ENCODE measurements around the gene CDT1.
"Not testable (repeated sequence)": the region's sequence is repeated elsewhere in the genome, so short reads cannot be mapped to it uniquely, and the experiment has no call there.

Gene CDT1

DNA sequence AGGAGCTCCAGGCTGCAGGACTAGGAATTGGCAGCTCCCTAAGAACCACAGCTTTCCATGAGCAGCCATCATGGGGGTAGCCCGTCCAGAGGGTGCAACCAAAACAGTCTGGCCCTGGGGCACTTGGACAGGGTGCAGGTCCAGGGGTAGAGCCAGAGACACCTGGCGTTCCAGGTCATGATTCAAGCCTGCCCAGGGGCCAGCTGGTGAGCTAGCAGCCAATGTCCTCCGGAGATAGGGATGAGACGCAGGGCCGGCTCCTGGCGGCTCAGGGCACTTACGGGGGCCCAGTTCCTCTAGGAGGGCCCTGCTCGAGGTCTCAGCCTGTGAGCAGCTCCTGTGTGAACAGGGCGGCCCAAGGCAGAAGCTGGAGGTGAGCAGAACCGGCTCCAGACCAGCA lies 40.6 kb upstream of the CDT1 start:
- H3K36me3 ChIP-seq (ENCODE audit: insufficient read depth, low read length), result no peaks in the 10 kb centered on the region
- H3K4me1 ChIP-seq (ENCODE audit: insufficient read depth, low read length), result peaks cover 28% of the 10 kb centered on the region
- H3K9me3 ChIP-seq (ENCODE audit: control insufficient read depth, insufficient read depth, low read length), result no peaks in the 10 kb centered on the region
- no peak overlapping the region for H3K9ac ChIP-seq (ENCODE audit: low read depth, low read length)

DNA sequence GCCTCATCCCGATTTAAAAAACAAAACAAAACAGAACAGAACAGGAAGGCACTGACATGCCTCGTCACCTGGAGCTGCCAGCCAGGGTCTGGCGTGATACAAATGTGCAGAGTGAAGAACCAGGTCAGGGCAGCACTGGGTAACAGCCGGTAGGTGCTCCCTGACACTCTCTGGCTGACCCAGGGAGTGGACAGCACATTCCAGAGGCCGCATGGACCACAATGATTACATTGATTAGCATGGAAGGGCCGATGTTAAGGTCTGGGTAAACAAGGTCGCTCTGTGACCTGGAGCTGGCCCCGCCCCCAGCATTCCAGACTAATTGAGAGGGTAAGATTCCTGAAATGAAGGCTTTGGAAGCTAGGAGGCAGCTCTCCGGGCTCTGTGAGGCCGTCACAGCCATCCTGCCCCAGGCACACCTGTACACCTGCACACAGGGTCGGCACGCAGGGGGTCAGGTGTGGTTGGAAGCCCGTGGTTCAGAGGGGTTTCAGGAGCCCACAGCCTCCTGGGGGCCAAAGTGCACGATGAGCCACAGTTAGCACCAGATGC lies 40.0 kb upstream of the CDT1 start:
- H3K36me3 ChIP-seq (ENCODE audit: insufficient read depth, low read length), result no peaks in the 10 kb centered on the region
- no peaks in the 10 kb centered on the region for H3K9me3 ChIP-seq (ENCODE audit: control insufficient read depth, insufficient read depth, low read length)

DNA sequence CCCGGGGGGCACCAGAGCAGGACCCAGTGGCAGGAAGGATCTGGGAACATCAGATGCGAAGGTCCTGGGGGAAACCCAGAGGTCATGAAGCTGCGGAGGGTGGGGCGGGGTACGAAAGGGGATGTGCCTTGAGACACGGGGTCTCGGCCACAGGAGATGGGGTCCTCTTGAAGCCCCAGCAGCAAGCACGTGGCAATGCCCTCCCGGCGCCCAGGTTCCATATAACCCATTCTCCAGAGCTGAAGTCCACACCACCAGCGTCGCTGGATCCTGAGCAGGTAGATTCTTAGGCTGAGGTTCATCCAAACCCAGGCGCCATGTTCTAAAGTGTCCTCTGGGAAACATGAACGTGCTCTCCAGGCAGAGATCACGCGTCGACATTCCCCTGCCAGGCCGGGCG lies 39.5 kb upstream of the CDT1 start:
- peaks cover 29% of the 10 kb centered on the region for H3K4me1 ChIP-seq (ENCODE audit: insufficient read depth, low read length)
- H3K36me3 ChIP-seq (ENCODE audit: insufficient read depth, low read length), result no peaks in the 10 kb centered on the region
- H3K9ac ChIP-seq (ENCODE audit: low read depth, low read length), result no peak overlapping the region
- H3K9me3 ChIP-seq (ENCODE audit: control insufficient read depth, insufficient read depth, low read length), result no peaks in the 10 kb centered on the region

More for the DNA sequence above, 40.0 kb upstream of the CDT1 start:
- Histone ChIP-seq H3K9ac (ENCODE audit: low read depth, low read length) (no peak overlapping the region), H3K4me1 (ENCODE audit: insufficient read depth, low read length) (peaks cover 28% of the 10 kb centered on the region)

DNA sequence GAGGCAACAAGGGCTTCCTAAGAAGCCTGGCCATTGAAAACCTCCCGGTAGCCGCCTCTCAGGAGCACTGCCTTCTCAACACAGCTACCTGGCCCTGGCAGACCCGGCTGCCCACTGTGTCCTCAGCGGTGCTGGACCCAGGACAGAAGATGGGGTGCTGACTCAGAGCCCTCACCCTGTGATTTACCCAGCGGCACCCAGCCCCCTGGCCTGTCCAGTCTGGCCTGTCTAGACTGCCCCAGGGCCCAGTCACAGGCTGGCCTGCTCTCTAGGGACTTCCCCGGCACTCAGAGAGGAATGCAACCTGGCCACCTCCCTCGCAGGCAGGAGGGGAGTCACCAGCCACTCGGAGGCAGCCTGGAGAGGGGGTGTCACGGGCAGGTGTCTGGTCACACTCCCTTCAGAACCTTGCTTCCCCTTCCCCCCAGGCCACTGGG lies 38.7 kb upstream of the CDT1 start:
- no peaks in the 10 kb centered on the region for H3K36me3 ChIP-seq (ENCODE audit: insufficient read depth, low read length)

DNA sequence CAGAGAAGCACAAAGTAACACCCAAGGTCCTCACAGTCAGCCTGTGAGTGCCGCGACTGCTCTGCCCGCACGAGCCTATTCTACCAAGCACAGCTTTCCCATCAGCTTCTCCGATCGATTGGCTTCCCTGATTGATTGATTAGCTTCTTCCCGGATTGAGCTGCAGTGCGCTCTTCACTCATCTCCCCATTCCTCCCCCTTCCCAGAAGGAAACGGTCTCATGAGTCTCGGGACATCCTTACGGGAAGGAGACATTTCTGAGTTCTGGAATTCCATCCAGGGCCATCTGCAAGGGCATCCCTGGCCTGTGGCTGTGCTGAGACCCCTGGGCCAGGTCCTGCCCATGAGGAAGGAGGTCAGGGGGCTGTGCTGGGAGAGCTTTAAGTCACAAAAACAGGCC lies 36.6 kb upstream of the CDT1 start:
- no peaks in the 10 kb centered on the region for H3K9me3 ChIP-seq (ENCODE audit: control insufficient read depth, insufficient read depth, low read length)
- peaks cover 49% of the 10 kb centered on the region for H3K4me1 ChIP-seq (ENCODE audit: insufficient read depth, low read length)
- no peaks in the 10 kb centered on the region for H3K36me3 ChIP-seq (ENCODE audit: insufficient read depth, low read length)
- H3K9ac ChIP-seq (ENCODE audit: low read depth, low read length), result no peak overlapping the region

More for the DNA sequence above, 38.7 kb upstream of the CDT1 start:
- Histone ChIP-seq H3K9ac (ENCODE audit: low read depth, low read length) (no peak overlapping the region), H3K4me1 (ENCODE audit: insufficient read depth, low read length) (peaks cover 35% of the 10 kb centered on the region), H3K9me3 (ENCODE audit: control insufficient read depth, insufficient read depth, low read length) (no peaks in the 10 kb centered on the region)

DNA sequence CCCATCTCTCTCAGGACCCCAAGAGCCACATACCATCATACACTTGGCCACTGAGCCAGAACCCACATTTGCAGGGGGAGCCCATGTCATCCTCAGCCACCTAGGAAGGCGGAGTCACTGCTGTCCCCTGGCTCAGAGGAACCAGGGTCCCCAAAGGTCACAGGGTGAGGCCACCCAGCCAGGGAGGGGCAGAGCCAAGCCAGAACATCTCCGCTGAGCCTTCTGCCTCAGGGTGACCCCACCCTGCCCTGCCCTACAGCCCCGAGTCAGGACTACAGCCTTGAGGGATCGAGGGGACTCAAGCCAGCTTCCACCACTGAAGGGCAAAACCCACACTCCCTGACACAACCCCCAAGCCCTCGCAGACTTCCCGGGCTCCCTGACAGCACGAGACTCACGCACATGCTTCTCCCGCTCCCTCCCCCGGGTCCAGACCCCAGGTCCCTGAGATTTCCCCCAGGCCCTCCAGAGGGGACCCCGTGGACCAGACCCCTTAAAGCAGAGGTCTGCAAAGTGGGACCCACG lies 36.0 kb upstream of the CDT1 start:
- H3K9me3 ChIP-seq (ENCODE audit: control insufficient read depth, insufficient read depth, low read length), result no peaks in the 10 kb centered on the region
- no peaks in the 10 kb centered on the region for H3K36me3 ChIP-seq (ENCODE audit: insufficient read depth, low read length)
- peaks cover 46% of the 10 kb centered on the region for H3K4me1 ChIP-seq (ENCODE audit: insufficient read depth, low read length)
- no peak overlapping the region for H3K9ac ChIP-seq (ENCODE audit: low read depth, low read length)

DNA sequence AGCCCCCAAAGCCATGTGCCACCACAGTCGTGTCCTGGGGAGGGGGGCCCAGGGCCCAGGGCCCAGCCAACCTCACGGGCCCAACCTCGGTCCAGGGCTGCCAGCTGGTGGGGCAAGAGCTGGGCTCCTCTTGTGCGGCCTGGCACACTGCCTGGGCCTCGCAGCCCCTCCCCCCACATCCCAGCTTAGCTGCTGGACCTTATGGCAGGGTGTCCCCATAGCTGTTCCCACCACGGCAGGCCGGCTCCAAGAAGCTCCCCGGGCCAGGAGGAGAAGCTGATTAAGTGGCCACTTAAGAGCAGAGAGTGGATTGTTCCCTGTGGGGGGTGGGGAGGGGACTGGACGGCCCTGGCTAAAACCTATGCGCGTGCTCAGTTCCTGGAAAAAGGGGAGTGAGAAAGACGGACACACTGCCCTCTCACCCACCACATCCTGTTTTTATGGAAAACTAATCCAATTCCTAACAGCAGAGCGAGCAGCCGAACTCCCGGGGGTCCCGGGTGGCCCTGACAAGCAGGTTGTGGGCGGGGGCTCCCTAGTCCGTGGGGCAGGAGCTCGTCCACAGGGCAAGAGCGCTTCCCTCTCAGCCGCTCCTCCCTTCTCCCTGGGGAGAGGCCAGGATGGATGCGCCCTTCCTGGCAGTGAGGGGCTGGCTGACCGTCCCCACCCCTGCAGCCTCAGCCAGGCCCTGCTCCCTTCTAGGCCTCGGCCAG lies 35.4 kb upstream of the CDT1 start:
- Histone ChIP-seq H3K36me3 (ENCODE audit: insufficient read depth, low read length) (no peaks in the 10 kb centered on the region), H3K4me1 (ENCODE audit: insufficient read depth, low read length) (peaks cover 40% of the 10 kb centered on the region), H3K9ac (ENCODE audit: low read depth, low read length) (no peak overlapping the region), H3K9me3 (ENCODE audit: control insufficient read depth, insufficient read depth, low read length) (no peaks in the 10 kb centered on the region)

DNA sequence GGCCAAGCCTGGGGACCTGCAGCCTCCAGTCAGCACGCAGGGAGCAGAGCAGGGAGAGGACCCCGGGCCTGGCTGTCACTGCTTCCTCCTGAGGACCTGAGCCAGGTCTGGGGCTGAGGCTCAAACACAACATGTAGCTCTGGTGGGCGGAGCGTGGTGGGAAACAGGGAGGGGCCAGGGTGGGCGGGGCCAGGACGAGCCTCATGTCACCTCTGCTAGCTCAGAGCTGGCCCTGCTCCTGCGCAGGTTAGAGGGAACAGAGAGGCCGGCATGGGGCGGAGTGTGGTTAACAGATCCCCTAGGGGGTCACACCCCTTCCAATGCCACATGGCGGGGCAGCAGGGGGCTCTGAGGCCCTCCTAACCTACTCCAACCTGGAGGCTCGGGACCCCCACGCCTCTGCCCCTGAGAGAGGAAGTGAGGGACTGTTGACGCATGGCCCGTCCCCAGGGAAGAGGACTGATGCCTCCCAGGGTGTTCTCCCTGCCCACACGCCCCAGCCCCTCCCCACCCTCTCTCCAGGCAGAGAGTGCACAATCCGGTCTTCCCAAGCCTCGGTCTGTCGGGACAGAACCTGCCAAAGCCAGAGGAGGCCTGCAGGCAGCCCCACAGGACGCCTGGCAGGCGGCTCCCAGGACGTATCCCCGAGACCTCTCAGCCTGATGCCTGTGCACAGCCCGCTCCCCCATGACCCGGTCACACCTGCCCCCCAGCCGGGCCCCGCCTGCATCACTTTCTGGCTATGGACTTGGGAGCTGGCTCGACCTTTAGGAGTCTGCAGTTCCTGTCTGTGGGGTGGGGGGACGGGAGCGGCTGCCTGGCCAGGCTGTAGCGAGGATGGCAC lies 33.8 kb upstream of the CDT1 start:
- H3K36me3 ChIP-seq (ENCODE audit: insufficient read depth, low read length), result no peaks in the 10 kb centered on the region
- H3K4me1 ChIP-seq (ENCODE audit: insufficient read depth, low read length), result peaks cover 33% of the 10 kb centered on the region
- peak overlapping the region; percentile 20; the same call in 1 of the 2 replicates for H3K9ac ChIP-seq (ENCODE audit: low read depth, low read length)

DNA sequence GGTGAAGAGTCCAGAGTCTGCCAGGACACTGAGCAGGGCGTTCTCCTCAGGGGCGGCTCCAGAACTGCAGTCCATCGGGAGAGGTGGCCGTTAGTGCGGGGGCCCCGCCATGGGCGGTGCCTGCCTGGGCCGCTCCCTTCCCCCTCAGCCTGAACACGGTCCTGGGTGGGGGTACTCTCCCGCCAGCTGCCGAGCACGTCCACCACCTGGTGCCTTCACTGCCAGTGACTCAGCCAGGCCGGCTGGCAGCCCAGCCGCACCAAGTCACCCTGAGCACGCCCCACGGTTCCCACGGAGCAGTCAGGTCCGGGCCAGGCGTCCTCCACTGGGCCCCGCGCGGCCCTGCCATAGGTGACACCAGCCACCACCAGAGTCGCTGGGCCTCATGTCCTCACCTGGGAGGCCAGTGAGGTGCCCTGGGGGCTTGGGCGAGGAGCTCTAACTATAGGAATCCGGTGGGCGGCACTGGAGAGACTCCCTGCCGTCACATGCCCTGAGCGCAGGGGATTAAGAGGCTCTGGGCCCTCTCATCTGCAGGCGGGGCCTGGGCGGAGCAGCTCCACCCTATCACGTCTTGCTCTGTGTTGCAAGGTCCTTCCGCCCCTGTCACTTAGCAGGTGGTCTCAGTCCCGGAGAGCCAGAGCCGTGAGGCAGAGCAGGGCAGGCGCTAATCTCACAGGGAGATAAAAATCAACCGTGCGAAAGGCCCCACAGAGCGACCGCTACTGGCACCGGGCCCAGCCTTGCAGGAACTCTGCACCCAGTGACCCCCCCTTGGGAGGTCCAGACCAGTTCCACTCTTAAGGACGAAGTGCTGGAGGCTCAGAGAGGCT lies 32.9 kb upstream of the CDT1 start:
- no peaks in the 10 kb centered on the region for H3K36me3 ChIP-seq (ENCODE audit: insufficient read depth, low read length)
- H3K4me1 ChIP-seq (ENCODE audit: insufficient read depth, low read length), result peaks cover 27% of the 10 kb centered on the region; the same call in 1 of the 2 replicates
- H3K9me3 ChIP-seq (ENCODE audit: control insufficient read depth, insufficient read depth, low read length), result no peaks in the 10 kb centered on the region
- H3K9ac ChIP-seq (ENCODE audit: low read depth, low read length), result peak overlapping the region; percentile 20; the same call in 1 of the 2 replicates

More for the DNA sequence above, 33.8 kb upstream of the CDT1 start:
- no peaks in the 10 kb centered on the region for H3K9me3 ChIP-seq (ENCODE audit: control insufficient read depth, insufficient read depth, low read length)

DNA sequence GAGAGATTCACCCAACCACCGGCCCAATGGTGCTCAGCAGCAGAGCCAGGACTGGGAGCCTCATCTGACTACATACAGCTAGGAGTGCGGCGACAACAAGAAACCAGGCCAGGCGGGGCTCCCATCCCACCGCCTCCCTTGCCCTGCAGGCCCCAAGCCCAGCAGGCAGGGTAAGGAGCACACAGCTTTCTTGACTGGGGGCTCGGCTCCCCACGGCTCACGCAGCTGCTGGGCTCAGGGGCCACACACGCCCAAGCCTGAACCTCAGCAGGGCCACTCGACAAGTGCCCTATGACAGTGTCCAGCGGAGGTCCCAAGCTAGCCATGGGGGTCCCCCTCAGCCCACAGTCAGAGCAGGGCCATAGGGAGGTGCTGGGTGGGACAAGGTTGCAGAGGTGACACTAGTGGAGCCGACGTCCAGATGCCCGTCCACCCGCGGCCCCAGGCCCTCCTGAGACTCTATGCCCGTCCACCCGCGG lies 32.3 kb upstream of the CDT1 start:
- no peaks in the 10 kb centered on the region for H3K36me3 ChIP-seq (ENCODE audit: insufficient read depth, low read length)
- no peaks in the 10 kb centered on the region for H3K9me3 ChIP-seq (ENCODE audit: control insufficient read depth, insufficient read depth, low read length)
- H3K4me1 ChIP-seq (ENCODE audit: insufficient read depth, low read length), result peaks cover 27% of the 10 kb centered on the region; the same call in 1 of the 2 replicates
- H3K9ac ChIP-seq (ENCODE audit: low read depth, low read length), result no peak overlapping the region; the same call in 1 of the 2 replicates

DNA sequence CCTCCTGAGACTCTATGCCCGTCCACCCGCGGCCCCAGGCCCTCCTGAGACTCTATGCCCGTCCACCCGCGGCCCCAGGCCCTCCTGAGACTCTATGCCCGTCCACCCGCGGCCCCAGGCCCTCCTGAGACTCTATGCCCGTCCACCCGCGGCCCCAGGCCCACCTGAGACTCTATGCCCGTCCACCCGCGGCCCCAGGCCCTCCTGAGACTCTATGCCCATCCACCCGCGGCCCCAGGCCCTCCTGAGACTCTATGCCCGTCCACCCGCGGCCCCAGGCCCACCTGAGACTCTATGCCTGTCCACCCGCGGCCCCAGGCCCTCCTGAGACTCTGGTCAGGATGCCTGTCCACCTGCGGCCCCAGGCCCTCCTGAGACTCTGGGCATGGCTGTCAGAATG lies 31.8 kb upstream of the CDT1 start:
- not testable (repeated sequence) for H3K36me3 ChIP-seq (ENCODE audit: insufficient read depth, low read length); H3K9ac ChIP-seq (ENCODE audit: low read depth, low read length); H3K9me3 ChIP-seq (ENCODE audit: control insufficient read depth, insufficient read depth, low read length)
- peaks cover 27% of the 10 kb centered on the region; the same call in 1 of the 2 replicates for H3K4me1 ChIP-seq (ENCODE audit: insufficient read depth, low read length)

DNA sequence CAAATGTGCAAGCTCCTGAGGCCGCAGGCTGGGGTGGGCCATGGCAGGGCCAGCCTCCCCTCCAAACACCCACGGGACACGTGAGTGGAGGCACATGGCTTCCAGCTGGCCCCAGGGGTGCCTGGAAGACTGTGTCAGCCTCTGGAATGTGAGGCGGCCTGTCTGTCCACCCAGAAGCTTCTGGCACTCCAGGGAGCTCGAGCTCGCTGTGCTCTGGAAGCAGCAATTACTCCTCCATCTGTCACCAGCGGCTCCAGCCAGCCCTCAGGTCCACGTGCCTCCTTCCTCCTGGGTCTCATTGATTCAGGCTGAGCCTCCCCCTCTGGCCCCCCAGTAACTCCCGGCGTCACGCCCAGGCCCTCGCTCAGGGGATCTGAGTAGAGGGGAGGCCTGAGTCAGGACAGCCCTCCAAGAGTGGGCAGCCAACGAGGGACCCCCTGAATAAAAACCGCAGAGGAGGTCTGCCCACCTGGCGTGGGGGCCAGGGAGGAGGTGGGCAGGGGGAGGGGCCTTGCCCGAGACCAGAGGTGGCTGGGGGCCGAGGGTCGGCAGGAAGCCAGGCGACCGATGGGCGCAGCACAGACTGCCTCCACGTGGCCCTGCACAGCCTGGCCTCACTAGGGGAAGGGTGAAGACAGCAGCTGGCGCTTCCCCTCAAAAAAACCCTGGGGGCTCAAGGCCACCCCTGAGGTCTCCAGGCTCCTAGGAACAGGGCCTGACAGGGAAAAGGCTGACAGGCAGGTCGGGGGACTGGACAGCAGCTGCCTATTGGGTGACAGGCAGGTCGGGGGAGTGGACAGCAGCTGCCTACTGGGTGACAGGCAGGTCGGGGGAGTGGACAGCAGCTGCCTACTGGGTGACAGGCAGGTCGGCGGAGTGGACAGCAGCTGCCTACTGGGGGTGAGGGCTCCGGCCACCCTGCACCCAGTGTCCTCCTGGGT lies 30.4 kb upstream of the CDT1 start:
- Histone ChIP-seq H3K36me3 (ENCODE audit: insufficient read depth, low read length) (no peaks in the 10 kb centered on the region), H3K9me3 (ENCODE audit: control insufficient read depth, insufficient read depth, low read length) (no peaks in the 10 kb centered on the region), H3K4me1 (ENCODE audit: insufficient read depth, low read length) (peaks cover 27% of the 10 kb centered on the region; the same call in 1 of the 2 replicates), H3K9ac (ENCODE audit: low read depth, low read length) (no peak overlapping the region)

DNA sequence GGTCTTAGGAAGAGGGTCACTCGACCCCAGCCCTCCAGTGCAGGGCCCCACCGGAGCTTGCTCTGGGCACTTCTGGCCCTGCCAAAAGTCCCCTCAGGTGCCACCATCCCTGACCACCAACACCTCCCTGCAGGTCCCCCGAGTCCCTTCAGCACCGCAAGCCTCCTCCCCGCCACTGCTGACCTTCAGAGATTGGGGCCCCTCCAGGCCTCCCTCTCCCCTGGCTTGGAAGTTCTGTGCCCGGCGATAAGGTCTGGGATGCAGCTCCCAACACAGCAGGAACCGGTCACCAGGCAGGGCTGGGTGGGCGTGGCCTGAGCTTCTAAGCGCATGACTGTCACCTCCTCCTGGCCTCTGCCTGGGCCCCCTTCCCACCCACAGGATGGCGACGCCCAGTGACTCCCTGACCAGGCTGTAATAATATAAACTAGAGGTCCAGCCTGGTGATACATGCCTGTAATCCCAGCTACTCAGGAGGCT lies 29.7 kb upstream of the CDT1 start:
- Histone ChIP-seq H3K9ac (ENCODE audit: low read depth, low read length) (no peak overlapping the region), H3K9me3 (ENCODE audit: control insufficient read depth, insufficient read depth, low read length) (no peaks in the 10 kb centered on the region), H3K36me3 (ENCODE audit: insufficient read depth, low read length) (no peaks in the 10 kb centered on the region), H3K4me1 (ENCODE audit: insufficient read depth, low read length) (peaks cover 27% of the 10 kb centered on the region; the same call in 1 of the 2 replicates)
